GM18526 (cell line): Measurements from ENCODE around the gene YIPF4.

Experiments
- POLR2A ChIP-seq: IDR thresholded peaks from 3 replicates; pipeline ENCODE4 v1.6.1; 2011; ENCODE audit not compliant: insufficient read length; ENCODE audit errors: extremely low read depth

YIPF4 gene

GRCh38 chr2:32271063-32271462 is 6.6 kb upstream of the YIPF4 start:
- no peak for TF ChIP-seq POLR2A

DNA sequence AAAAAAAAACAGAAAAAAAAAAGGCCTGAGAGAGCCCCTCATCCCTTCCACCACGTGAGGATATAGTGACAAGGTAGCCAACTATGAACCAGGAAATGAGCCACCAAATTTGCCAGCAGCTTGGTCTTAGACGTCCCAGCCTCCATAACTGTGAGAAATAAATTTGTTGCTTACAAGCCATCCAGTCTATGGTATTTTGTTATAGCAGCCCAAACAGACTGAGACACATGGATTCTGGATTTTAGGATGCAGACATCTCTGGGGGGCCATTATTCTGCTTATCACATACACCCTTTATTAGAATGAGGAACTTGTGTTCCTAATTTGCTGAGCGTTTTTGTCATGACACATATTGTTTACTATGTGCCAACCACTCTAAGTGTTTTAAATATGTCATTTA is 5.4 kb upstream of the YIPF4 start:
- TF ChIP-seq POLR2A = no peak

- no peak for TF ChIP-seq POLR2A
These were observed 3.4 kb upstream of the YIPF4 start for GRCh38 chr2:32274289-32274688.

DNA sequence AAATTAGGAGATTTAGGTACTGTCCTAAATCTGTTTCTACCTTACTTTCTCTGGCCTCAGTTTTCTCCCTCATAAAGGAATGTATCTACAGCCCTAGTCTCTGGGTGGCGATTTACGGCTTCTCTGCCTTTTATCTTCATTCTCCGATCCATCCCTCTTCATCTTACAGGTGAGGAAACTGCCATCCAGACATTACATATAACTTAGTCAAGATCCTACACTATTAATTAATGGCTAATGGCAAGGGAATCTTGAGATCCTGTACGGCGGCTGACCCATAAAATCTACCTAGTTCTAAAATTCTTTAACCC is 386 bp upstream of the YIPF4 start:
- no peak for TF ChIP-seq POLR2A

GRCh38 chr2:32278478-32278853 is 762 bp downstream of the YIPF4 start:
- TF ChIP-seq POLR2A = no peak

GRCh38 chr2:32284321-32284720 is 6.6 kb downstream of the YIPF4 start:
- TF ChIP-seq POLR2A = no peak

GRCh38 chr2:32289165-32289999 is 11.7 kb downstream of the YIPF4 start:
- TF ChIP-seq POLR2A = no peak

- no peak for TF ChIP-seq POLR2A
These were observed 12.3 kb downstream of the YIPF4 start for GRCh38 chr2:32290000-32290339.

DNA sequence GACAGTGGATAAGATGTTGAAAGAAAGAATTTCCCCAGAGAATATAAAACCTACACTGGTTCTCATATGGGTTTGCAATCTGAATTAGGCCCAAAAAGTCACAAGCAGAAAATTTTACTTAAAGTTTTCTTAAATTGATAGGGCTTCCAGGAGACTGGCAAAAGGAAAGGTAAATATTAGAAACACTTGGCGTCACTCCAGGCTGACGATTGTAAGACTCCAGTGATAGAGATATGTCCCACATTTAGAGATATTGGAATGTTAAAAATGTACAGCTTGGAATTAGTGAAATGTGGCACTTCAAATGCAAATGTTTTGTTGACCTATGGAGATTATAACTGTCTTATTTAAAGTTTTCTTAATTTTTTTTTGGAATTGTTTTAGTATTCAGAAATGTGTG is 14.0 kb downstream of the YIPF4 start:
- TF ChIP-seq POLR2A = no peak

- TF ChIP-seq POLR2A = no peak
These were observed 32.9 kb downstream of the YIPF4 start for GRCh38 chr2:32310577-32310976.

GRCh38 chr2:32314886-32315285 is 37.2 kb downstream of the YIPF4 start:
- no peak for TF ChIP-seq POLR2A

DNA sequence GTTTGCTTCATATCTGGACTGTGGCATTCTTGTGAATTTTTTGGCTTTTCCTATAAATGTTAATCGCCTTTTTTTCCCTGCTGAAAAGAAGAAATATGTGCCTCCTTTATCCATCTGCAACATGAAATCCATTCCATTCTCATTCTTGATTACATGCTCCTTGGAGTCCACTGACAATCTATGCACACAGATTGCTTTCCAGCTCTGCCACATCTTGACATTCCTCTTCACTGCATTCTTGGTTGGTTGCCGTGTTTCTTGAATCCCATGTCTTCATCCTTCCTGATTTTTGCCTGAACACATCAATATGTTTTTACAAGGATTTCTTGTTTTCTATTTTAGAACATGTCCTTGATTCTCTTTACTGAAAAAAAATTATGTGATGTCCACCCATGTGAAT is 52.4 kb downstream of the YIPF4 start:
- TF ChIP-seq POLR2A = no peak

DNA sequence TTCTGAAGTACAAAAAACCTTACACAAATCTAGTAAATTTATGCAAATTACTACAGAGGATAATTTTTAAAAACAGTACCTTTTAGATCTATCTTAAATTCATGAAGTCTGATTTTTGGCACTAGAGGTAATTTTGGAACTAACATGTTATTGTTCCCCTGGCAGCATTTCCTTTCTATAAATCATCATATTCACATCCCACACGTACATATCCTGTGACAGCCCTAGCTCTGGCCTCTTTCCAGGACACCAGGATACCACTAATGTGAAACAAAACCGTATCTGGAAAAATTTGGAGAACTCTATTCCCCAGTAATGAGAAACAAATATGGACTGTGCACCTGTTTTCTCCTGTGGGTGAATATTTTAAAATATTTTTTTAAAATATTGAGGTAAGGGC is 65.1 kb downstream of the YIPF4 start:
- no peak for TF ChIP-seq POLR2A

GRCh38 chr2:32355976-32356680 is 78.4 kb downstream of the YIPF4 start:
- no peak for TF ChIP-seq POLR2A

DNA sequence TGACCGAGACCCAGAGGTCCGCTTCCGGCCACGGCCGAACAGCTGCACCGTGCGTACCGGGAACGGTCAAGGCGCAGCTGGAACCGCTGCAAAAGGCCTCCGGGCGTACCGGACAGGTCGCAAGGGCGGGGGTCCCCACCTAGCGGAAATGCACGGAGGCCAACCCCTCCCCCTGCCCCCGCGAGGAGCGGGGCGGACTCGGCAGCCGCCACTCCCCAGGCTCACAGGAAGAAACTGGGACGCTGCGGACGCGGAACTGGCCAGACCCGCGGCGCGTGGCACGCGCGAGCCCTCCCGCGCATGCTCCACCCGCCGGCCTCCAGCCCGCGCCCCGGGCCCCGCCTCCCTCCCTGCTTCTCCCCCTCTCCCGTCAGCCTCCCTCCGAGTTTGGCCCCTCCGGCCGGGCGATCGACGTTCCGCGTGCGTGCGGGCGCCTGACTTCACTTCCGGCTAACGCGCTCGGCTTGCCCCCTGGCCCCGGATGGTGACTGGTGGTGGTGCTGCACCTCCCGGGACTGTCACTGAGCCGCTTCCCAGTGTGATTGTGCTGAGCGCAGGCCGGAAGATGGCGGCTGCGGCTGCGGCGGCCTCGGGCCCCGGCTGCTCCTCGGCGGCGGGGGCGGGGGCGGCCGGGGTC is 79.1 kb downstream of the YIPF4 start, which contains the start of gene BIRC6:
BIRC6 (plus strand) TSS at position 343 of the 637 bp plus-strand sequence; CDS start at position 482, 139 bp downstream.
- peak; percentile 95 for TF ChIP-seq POLR2A
